VCaP (cell line): ENCODE measurements around the gene ADK.
"Not testable (repeated sequence)": the region's sequence is repeated elsewhere in the genome, so short reads cannot be mapped to it uniquely, and the experiment has no call there.

Source experiments
- H3K27ac ChIP-seq: fragments of 450-650 bp; 2 replicates; pipeline ENCODE4 v1.5.1; 2017
- TF ChIP-seq, protein P1 (sequence below): fragments of 450-650 bp; conservative IDR thresholded peaks from 2 replicates; pipeline ENCODE4 v1.5.1; 2017; ENCODE audit warnings: mild to moderate bottlenecking, moderate library complexity

The ADK gene

DNA sequence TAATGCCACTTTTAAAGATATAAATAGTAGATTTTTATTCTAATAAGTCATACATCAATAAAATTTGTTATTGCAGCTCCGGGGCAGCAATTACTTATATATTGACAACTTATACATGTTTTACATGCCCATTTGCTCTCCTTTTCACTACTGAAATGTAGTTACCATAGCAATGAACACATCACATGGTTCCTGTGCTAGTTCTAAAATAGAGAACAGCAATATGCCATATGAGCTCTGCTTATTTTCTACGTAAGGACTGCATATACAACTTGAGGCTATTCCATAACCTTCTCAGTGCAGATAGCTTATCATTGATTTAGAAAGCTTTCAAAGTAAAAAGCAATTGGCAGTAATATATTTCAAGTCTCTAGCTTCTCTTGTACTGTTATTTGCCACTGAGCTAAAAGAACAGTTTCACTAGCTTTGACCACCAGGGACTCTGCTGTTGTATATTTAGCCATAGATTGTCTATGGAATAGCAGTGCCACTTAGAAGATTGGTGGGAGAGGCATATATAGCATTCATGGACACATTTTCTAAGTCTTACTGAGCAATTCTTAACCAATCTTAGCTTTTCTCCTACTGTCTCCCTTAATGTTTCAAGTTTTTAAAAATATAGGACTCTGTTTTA lies 405.2 kb downstream of the ADK start:
- no peak overlapping the region for H3K27ac ChIP-seq
- TF ChIP-seq, protein P1, sequence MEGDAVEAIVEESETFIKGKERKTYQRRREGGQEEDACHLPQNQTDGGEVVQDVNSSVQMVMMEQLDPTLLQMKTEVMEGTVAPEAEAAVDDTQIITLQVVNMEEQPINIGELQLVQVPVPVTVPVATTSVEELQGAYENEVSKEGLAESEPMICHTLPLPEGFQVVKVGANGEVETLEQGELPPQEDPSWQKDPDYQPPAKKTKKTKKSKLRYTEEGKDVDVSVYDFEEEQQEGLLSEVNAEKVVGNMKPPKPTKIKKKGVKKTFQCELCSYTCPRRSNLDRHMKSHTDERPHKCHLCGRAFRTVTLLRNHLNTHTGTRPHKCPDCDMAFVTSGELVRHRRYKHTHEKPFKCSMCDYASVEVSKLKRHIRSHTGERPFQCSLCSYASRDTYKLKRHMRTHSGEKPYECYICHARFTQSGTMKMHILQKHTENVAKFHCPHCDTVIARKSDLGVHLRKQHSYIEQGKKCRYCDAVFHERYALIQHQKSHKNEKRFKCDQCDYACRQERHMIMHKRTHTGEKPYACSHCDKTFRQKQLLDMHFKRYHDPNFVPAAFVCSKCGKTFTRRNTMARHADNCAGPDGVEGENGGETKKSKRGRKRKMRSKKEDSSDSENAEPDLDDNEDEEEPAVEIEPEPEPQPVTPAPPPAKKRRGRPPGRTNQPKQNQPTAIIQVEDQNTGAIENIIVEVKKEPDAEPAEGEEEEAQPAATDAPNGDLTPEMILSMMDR = no peak

DNA sequence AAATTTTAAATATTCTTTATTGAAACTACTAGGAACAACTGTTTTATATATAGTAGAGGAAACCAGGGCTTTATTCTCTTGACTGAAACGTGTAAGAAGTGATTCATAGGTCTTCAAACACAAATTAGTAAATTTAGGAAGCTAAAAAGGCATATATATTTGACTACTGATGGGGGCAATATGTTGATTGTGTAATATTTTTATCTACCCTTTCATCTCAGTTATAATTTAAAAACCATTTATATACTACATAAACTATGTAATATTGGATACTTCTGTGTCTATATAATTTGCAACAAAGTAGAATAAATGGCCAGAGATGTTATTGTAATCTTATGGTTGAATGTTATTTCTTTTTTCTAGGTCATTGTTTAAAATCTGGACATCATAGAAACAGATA lies 406.1 kb downstream of the ADK start:
- H3K27ac ChIP-seq = no peak overlapping the region
- TF ChIP-seq, protein P1 = no peak

DNA sequence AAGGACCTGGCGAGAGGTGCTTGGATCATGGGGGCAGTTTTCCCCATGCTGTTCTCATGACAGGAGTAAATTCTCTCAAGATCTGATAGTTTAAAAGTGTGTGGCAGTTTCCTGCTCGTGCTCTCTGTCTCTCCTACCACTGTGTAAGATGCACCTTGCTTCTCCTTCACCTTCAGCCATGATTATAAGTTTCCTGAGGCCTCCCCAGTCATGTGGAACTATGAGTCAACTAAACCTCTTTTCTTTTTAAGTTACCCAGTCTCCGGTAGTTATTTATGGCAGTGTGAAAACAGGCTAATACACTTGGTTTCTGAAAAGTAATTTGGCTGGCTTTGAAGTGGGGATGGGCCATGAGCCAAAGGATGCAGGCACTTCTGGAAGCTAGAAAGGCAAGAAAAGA lies 407.4 kb downstream of the ADK start:
- TF ChIP-seq, protein P1 = no peak
- H3K27ac ChIP-seq = no peak overlapping the region

DNA sequence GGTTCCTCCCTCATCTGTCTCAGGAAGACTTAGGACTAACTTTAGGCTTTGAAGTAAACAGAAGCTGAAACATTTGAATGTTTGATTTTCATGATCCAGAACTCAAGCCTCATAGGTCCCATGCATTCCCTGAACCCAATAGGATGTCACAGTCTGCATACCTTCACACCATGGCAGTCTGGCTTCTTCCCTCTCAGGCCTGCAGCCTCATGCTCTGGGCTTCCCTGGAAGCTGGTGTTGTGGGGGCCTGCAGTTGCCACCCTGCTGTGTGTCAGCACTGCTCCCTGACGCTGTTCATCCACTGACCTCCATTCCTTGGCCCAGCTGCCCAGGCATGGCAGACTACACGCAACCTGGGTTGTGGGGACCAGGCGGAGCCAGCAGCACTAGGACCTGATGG lies 407.9 kb downstream of the ADK start:
- TF ChIP-seq, protein P1 = no peak
- no peak overlapping the region for H3K27ac ChIP-seq

- H3K27ac ChIP-seq = not testable (repeated sequence)
Measured at GRCh38 chr10:74568896-74569295, 417.9 kb downstream of the ADK start.

DNA sequence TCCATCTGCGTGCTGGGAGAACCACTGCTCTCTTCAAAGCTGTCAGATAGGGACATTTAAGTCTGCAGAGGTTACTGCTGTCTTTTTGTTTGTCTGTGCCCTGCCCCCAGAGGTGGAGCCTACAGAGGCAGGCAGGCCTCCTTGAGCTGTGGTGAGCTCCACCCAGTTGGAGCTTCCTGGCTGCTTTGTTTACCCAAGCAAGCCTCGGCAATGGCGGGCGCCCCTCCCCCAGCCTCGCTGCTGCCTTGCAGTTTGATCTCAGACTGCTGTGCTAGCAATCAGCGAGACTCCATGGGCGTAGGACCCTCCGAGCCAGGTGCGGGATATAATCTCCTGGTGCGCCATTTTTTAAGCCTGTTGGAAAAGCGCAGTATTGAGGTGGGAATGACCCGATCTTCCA lies 422.5 kb downstream of the ADK start:
- H3K27ac ChIP-seq = not testable (repeated sequence)

GRCh38 chr10:74575191-74575720 lies 424.2 kb downstream of the ADK start:
- no peak overlapping the region for H3K27ac ChIP-seq
- TF ChIP-seq, protein P1 = no peak

GRCh38 chr10:74575912-74576311 lies 424.9 kb downstream of the ADK start:
- no peak overlapping the region for H3K27ac ChIP-seq

More at GRCh38 chr10:74575912-74576311, 424.9 kb downstream of the ADK start:
- TF ChIP-seq, protein P1 = no peak
